HG02840 (cell line): ENCODE data around the gene CPLANE2.
"Not testable (repeated sequence)": the region's sequence is repeated elsewhere in the genome, so short reads cannot be mapped to it uniquely, and the experiment has no call there.

Experiments used
- ATAC-seq: cut with Tn5 transposase; IDR thresholded peaks from one replicate; pipeline ENCODE4 v1.9.1; 2021; ENCODE audit warnings: mild to moderate bottlenecking, moderate library complexity, moderate number of reproducible peaks; ENCODE audit not compliant: unreplicated experiment, low FRiP score

The CPLANE2 gene

DNA sequence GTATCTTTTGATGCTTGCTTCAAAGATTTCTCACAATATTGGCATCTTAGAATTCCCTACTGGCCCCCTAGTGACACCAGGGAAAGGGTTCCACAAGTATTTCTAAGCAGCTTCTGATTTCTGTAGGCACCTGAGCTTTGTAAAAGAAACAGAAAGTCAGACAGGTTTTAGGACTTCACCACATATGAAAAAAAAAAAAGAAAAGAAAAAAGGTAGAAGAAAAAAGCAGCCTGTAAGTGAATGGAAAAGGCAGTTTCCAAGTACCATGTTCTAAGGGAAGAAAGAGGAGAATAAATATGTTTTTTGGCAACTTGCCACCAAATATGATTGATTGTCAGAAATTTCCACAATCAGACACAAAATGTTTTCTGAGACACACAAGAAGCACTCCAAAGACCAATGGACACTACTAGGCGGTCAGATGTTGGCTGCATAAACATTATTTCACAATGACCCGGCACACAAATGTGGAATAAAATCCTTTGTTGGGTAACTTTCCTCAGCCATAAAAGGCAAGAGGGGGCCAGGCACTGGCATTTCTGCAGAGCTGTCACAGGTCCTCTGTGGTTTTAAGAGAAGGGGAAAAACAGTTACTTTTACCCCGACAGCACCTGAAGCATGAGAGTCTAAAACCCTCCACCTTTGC is 12.7 kb upstream of the CPLANE2 start:
- ATAC-seq: no peak

DNA sequence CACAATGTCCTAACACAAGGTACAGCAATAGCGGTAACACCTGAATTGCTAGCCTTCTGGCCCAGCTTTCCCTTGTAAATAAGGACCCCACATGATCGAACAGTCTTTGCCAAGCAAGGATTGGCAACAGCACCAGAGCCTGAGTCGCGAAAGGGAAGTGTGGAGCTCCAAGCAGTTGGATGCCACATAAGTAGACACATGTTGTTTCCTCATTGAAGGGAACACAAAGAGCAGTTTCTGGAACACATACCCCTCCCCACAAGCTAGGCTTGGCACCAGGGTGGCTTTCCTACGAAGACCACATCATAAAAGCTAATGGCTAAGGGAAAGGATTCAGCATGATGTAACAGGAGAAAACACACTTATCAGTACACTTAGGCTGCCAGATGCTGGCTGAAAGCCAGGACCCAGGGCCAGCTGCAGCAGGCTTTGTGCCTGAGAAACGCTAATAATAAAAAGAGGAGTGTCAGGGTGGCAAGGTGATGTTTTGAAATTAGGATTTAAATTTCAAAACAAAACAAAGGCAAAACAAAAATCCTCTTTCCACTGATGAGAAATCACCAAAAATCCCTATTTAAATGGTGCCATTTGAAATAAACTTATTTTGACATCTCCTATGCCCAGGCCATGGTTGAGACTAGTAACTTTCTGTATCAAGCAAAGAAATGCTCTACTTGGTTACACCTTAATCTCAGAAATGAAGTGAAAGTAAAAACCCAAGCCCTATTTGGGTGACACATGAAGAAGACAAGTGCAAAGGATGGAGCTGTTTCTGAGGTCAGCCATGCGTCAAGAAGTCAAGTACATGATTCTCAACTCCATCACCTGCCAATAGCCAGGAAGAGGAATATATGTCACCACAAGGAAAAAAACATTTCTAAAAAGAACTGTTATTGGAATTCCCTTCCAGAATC is 11.9 kb upstream of the CPLANE2 start:
- ATAC-seq: no peak

GRCh38 chr1:16248007-16248436 is 11.0 kb upstream of the CPLANE2 start:
- ATAC-seq: no peak

GRCh38 chr1:16247441-16247840 is 10.5 kb upstream of the CPLANE2 start:
- ATAC-seq: no peak

- ATAC-seq: no peak
Measured at GRCh38 chr1:16246961-16247360, 10.0 kb upstream of the CPLANE2 start.

DNA sequence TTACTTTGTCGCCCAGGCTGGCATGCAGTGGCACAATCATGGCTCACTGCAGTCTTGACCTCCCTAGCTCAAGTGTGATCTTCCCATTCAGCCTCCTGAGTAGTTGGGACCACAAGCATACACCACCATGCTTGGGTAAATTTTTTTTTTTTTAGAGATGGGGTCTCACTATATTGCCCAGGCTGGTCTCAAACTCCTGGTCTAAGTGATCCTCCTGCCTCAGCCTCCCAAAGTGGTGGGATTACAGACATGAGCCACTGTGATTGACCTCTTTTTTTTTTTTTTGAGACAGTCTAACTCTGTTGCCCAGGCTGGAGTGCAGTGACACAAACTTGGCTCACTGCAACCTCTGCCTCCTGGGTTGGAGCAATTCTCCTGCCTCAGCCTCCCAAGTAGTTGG is 9.3 kb upstream of the CPLANE2 start:
- ATAC-seq: not testable (repeated sequence)

GRCh38 chr1:16245476-16246196 is 8.7 kb upstream of the CPLANE2 start:
- no peak for ATAC-seq

GRCh38 chr1:16244650-16245285 is 7.8 kb upstream of the CPLANE2 start:
- no peak for ATAC-seq

- ATAC-seq: no peak
Measured at GRCh38 chr1:16243936-16244649, 7.1 kb upstream of the CPLANE2 start.

DNA sequence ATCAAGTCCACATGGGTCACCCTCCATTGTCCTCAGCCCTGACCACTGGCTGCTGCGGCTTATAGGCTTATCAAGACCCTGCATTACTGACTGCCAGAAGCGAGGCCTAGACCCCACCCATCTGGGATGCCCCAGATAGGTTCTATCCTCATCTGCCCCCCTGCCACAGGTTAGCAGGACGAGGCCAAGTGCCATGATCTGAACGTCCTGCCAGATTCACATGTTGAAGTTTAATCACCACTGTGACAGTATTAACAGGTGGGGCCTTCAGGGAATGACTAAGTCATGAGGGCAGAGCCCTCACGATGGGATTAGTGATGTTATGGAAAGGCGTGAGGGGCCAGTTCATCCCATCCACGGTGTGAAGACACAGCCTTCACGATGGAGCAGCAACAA is 6.2 kb upstream of the CPLANE2 start:
- ATAC-seq: no peak

- ATAC-seq: no peak
Measured at GRCh38 chr1:16242556-16243214, 5.7 kb upstream of the CPLANE2 start.

- no peak for ATAC-seq
Measured at GRCh38 chr1:16241221-16241708, 4.3 kb upstream of the CPLANE2 start.

GRCh38 chr1:16239972-16240491 is 3.0 kb upstream of the CPLANE2 start:
- no peak for ATAC-seq

- ATAC-seq: peak; percentile 3
Measured at GRCh38 chr1:16237343-16237830, 404 bp upstream of the CPLANE2 start.

- ATAC-seq: peak; percentile 27
Measured at GRCh38 chr1:16235944-16236510, 956 bp downstream of the CPLANE2 start.

GRCh38 chr1:16235347-16235746 is 1.6 kb downstream of the CPLANE2 start:
- no peak for ATAC-seq

DNA sequence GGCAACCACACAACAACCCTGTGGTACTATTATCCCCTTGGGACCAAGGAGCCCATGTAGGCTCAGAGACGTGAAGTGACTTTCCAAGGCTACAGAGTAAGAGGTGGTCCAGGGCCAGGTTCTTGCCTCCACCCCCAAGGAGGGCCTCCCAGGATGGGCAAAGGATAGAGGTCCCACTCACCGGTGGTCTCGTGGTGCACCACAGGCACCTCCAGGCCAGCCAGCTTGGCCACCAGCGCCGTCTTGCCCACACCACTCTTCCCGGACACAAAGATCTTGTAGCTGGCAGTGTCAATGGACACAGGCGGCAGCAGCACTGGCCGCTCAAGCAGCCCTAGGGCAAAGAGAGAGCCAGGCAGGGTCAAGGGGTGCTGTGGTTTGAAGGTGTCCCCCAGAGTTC is 3.6 kb downstream of the CPLANE2 start:
- no peak for ATAC-seq

- ATAC-seq: no peak
Measured at GRCh38 chr1:16232316-16232710, 4.7 kb downstream of the CPLANE2 start.
